Measurements from ENCODE around the gene TBC1D23.

TBC1D23 gene

GRCh38 chr3:100297784-100298183 lies 37.0 kb downstream of the TBC1D23 start:
- no peak overlapping the region for H3K4me3 ChIP-seq (ENCODE audit: low read length)
- no peaks in the 10 kb centered on the region for H4K20me1 ChIP-seq (ENCODE audit: control insufficient read depth, insufficient read depth, low read depth, low read length)
- no peak overlapping the region for H3K27ac ChIP-seq (ENCODE audit: low read depth, low read length)
- H3K27me3 ChIP-seq (ENCODE audit: control insufficient read depth, low read length): no peaks in the 10 kb centered on the region
- no peaks in the 10 kb centered on the region for H3K4me1 ChIP-seq (ENCODE audit: control insufficient read depth, low read length)
- no peaks in the 10 kb centered on the region for H3K79me2 ChIP-seq (ENCODE audit: control insufficient read depth, low read length)
- peaks cover 5% of the 10 kb centered on the region for H3K36me3 ChIP-seq (ENCODE audit: control insufficient read depth, low read length)
- no peaks in the 10 kb centered on the region for H3K9me2 ChIP-seq (replicated peaks; ENCODE audit: control insufficient read depth, low read length)
- no peak overlapping the region for H3K4me2 ChIP-seq (ENCODE audit: low read length)
- TF ChIP-seq EZH2phosphoT487 (IDR thresholded peaks at IDR 0.05; ENCODE audit: borderline replicate concordance, low read length): no peak
- no peak for TF ChIP-seq CTCF (IDR thresholded peaks at IDR 0.05; ENCODE audit: low read depth, low read length, poor library complexity, severe bottlenecking)
- no peaks in the 10 kb centered on the region for H3K9me3 ChIP-seq (ENCODE audit: control insufficient read depth, insufficient read depth, low read length)
- H3F3A ChIP-seq (ENCODE audit: control insufficient read depth, insufficient read depth): no peaks in the 10 kb centered on the region

GRCh38 chr3:100299016-100299415 lies 38.2 kb downstream of the TBC1D23 start:
- TF ChIP-seq CTCF (IDR thresholded peaks at IDR 0.05; ENCODE audit: low read depth, low read length, poor library complexity, severe bottlenecking) (no peak), EZH2phosphoT487 (IDR thresholded peaks at IDR 0.05; ENCODE audit: borderline replicate concordance, low read length) (no peak)
- Histone ChIP-seq H3K36me3 (ENCODE audit: control insufficient read depth, low read length) (peaks cover 5% of the 10 kb centered on the region), H3K27ac (ENCODE audit: low read depth, low read length) (no peak overlapping the region)

GRCh38 chr3:100306695-100307094 lies 45.9 kb downstream of the TBC1D23 start:
- H3K4me3 ChIP-seq (ENCODE audit: low read length): no peak overlapping the region
- no peaks in the 10 kb centered on the region for H3K27me3 ChIP-seq (ENCODE audit: control insufficient read depth, low read length)
- no peak overlapping the region for H3K27ac ChIP-seq (ENCODE audit: low read depth, low read length)
- H4K20me1 ChIP-seq (ENCODE audit: control insufficient read depth, insufficient read depth, low read depth, low read length): no peaks in the 10 kb centered on the region
- no peak for TF ChIP-seq CTCF (IDR thresholded peaks at IDR 0.05; ENCODE audit: low read depth, low read length, poor library complexity, severe bottlenecking)
- TF ChIP-seq EZH2phosphoT487 (IDR thresholded peaks at IDR 0.05; ENCODE audit: borderline replicate concordance, low read length): no peak
- no peaks in the 10 kb centered on the region for H3F3A ChIP-seq (ENCODE audit: control insufficient read depth, insufficient read depth)
- H3K79me2 ChIP-seq (ENCODE audit: control insufficient read depth, low read length): no peaks in the 10 kb centered on the region
- no peak overlapping the region for H3K4me2 ChIP-seq (ENCODE audit: low read length)
- no peaks in the 10 kb centered on the region for H3K4me1 ChIP-seq (ENCODE audit: control insufficient read depth, low read length)
- H3K9me2 ChIP-seq (replicated peaks; ENCODE audit: control insufficient read depth, low read length): no peaks in the 10 kb centered on the region
- H3K9me3 ChIP-seq (ENCODE audit: control insufficient read depth, insufficient read depth, low read length): no peaks in the 10 kb centered on the region
- H3K36me3 ChIP-seq (ENCODE audit: control insufficient read depth, low read length): peaks cover 7% of the 10 kb centered on the region; the same call in 1 of the 2 replicates

More at GRCh38 chr3:100299016-100299415, 38.2 kb downstream of the TBC1D23 start:
- Histone ChIP-seq H3K9me2 (replicated peaks; ENCODE audit: control insufficient read depth, low read length) (no peaks in the 10 kb centered on the region), H3F3A (ENCODE audit: control insufficient read depth, insufficient read depth) (no peaks in the 10 kb centered on the region), H3K79me2 (ENCODE audit: control insufficient read depth, low read length) (no peaks in the 10 kb centered on the region), H3K4me2 (ENCODE audit: low read length) (no peak overlapping the region), H4K20me1 (ENCODE audit: control insufficient read depth, insufficient read depth, low read depth, low read length) (no peaks in the 10 kb centered on the region), H3K4me1 (ENCODE audit: control insufficient read depth, low read length) (no peaks in the 10 kb centered on the region), H3K27me3 (ENCODE audit: control insufficient read depth, low read length) (no peaks in the 10 kb centered on the region), H3K9me3 (ENCODE audit: control insufficient read depth, insufficient read depth, low read length) (no peaks in the 10 kb centered on the region), H3K4me3 (ENCODE audit: low read length) (no peak overlapping the region)

Measured in DOHH2 (cell line).